GM12892 (cell line): Measurements from ENCODE around the gene EMX2.

Source experiments
- POLR2A ChIP-seq: IDR thresholded peaks from 2 replicates; pipeline ENCODE4 v1.6.1; 2011; ENCODE audit warnings: low read depth, low read length, control low read depth
- POLR2AphosphoS5 ChIP-seq: IDR thresholded peaks from 2 replicates; pipeline ENCODE4 v1.6.1; 2011; ENCODE audit warnings: low read depth, low read length, control low read depth

GRCh38 chr10:117541909-117542705 is 439 bp upstream of the EMX2 start:
- TF ChIP-seq POLR2A: no peak
- no peak for TF ChIP-seq POLR2AphosphoS5
